Memory B cell (primary cell): Measurements from ENCODE around the gene TBX3.

Experiments used
- ATAC-seq: fragments of 150-1000 bp; cut with Tn5 transposase; 2 replicates; pipeline ENCODE4 v1.10.0; 2021; ENCODE audit warnings: low read depth, mild to moderate bottlenecking, moderate library complexity
- DNase-seq, 2 donors: peaks; one replicate each; pipeline ENCODE4 v3.0.0; 2022; ENCODE audit warnings: low spot score in 2 of 2
- H3K27ac Mint-ChIP-seq: one replicate; pipeline ENCODE4 v1.8.0; 2022; ENCODE audit warnings: mild to moderate bottlenecking, moderate library complexity, mixed read lengths
- H3K27me3 Mint-ChIP-seq: one replicate; pipeline ENCODE4 v1.8.0; 2022; ENCODE audit warnings: mixed read lengths
- H3K36me3 Mint-ChIP-seq: one replicate; pipeline ENCODE4 v1.8.0; 2022; ENCODE audit warnings: mild to moderate bottlenecking, mixed read lengths
- H3K4me1 Mint-ChIP-seq: one replicate; pipeline ENCODE4 v1.8.0; 2022; ENCODE audit warnings: mixed read lengths
- H3K4me3 Mint-ChIP-seq: one replicate; pipeline ENCODE4 v1.8.0; 2022; ENCODE audit warnings: mild to moderate bottlenecking, moderate library complexity, mixed read lengths
- H3K9me3 Mint-ChIP-seq: one replicate; pipeline ENCODE4 v1.8.0; 2022; ENCODE audit warnings: mixed read lengths

TBX3 gene

GRCh38 chr12:114701553-114701952 lies 17.6 kb upstream of the TBX3 start:
- Mint-ChIP-seq H3K4me1 (peaks cover 3% of the 10 kb centered on the region), H3K27me3 (peaks cover 30% of the 10 kb centered on the region), H3K9me3 (peaks cover 7% of the 10 kb centered on the region), H3K36me3 (peaks cover 2% of the 10 kb centered on the region), H3K4me3 (no peak overlapping the region), H3K27ac (no peak overlapping the region)
- ATAC-seq (no peak), DNase-seq (no peak)

- ATAC-seq (no peak), DNase-seq (no peak)
- Mint-ChIP-seq H3K9me3 (peaks cover 7% of the 10 kb centered on the region), H3K4me1 (peaks cover 3% of the 10 kb centered on the region), H3K27ac (no peak overlapping the region), H3K4me3 (no peak overlapping the region), H3K27me3 (peaks cover 30% of the 10 kb centered on the region), H3K36me3 (peaks cover 2% of the 10 kb centered on the region)
These were observed 17.1 kb upstream of the TBX3 start for GRCh38 chr12:114701104-114701414.

DNA sequence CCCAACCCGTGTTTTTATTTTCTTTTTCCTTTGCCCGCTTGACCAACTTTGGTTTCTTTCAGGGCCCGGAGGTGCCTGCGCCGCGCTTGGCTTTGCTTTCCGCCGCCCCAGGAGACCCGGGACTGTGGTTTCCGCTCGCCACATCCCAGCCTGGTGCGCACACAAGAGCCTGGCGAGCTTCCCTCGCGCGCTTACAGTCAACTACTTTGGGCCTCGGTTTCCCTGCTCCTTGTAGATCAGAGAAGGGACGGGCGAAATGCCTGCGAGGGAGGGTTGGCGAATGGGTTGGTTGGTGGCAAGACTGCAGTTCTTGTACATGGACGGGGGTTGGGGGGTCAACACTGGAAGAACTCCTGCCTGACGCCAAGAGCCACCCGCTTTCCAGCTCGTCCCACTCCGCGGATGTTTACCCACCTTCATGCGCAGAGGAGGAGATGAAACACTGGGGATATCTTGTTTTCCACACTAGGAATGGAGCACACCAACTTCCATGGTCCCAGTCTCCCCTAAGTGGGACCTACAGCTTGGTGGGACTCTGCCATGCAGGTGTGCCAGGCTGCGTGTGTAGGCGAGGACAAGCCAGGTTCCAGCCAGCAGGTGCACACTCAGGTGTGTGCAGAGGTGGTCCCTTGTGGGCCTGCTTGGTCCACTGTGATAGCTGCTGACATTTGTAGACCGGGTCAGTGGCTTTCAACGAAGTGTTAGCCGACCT lies 16.6 kb upstream of the TBX3 start:
- H3K27ac Mint-ChIP-seq = no peak overlapping the region

DNA sequence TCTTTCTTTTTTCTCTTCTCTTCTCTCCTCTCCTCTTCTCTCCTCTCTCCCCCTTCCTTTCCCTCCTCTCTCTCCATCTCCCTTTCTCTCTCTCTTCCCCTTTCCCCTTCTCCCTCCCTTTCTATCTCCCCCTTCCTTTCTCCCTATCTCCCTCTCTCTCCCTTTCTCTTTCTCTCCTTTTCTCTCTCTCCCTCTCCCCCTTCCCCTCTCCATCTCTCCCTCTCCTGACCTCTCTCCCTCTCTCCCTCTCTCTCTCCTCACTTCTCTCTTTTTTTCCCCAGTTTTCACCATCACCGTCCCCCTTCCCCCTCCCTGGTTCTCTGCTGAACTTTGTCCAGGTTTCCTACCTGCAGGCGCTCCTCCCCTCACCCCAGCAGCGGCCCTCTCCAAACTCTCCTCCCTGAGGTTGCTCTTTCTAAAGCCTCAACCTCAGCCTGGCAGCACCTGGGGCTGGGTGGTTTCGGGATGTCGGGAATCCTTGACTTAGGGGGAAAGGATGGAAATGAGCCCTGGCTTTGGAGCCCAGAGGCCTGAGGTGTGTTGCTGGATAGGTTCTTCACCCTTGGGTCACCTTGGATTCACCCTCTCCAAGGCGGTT lies 14.7 kb upstream of the TBX3 start:
- ATAC-seq = no peak
- Mint-ChIP-seq H3K9me3 (peaks cover 7% of the 10 kb centered on the region), H3K36me3 (peaks cover 2% of the 10 kb centered on the region), H3K4me3 (no peak overlapping the region), H3K27me3 (peaks cover 33% of the 10 kb centered on the region), H3K4me1 (peaks cover 3% of the 10 kb centered on the region), H3K27ac (no peak overlapping the region)
- DNase-seq = no peak

More for the DNA sequence above, 16.6 kb upstream of the TBX3 start:
- Mint-ChIP-seq H3K4me3 (no peak overlapping the region), H3K9me3 (peaks cover 7% of the 10 kb centered on the region), H3K4me1 (peaks cover 3% of the 10 kb centered on the region), H3K27me3 (peaks cover 30% of the 10 kb centered on the region), H3K36me3 (peaks cover 2% of the 10 kb centered on the region)
- ATAC-seq (no peak), DNase-seq (no peak)

- DNase-seq (no peak), ATAC-seq (no peak)
- H3K27me3 Mint-ChIP-seq = peaks cover 34% of the 10 kb centered on the region
- H3K36me3 Mint-ChIP-seq = peaks cover 2% of the 10 kb centered on the region
- no peak overlapping the region for H3K27ac Mint-ChIP-seq
- no peak overlapping the region for H3K4me3 Mint-ChIP-seq
- peaks cover 3% of the 10 kb centered on the region for H3K4me1 Mint-ChIP-seq
- peaks cover 7% of the 10 kb centered on the region for H3K9me3 Mint-ChIP-seq
These were observed 14.0 kb upstream of the TBX3 start for GRCh38 chr12:114697741-114698565.

- ATAC-seq = no peak
- no peak overlapping the region for H3K27ac Mint-ChIP-seq
These were observed 13.3 kb upstream of the TBX3 start for GRCh38 chr12:114697243-114697716.

DNA sequence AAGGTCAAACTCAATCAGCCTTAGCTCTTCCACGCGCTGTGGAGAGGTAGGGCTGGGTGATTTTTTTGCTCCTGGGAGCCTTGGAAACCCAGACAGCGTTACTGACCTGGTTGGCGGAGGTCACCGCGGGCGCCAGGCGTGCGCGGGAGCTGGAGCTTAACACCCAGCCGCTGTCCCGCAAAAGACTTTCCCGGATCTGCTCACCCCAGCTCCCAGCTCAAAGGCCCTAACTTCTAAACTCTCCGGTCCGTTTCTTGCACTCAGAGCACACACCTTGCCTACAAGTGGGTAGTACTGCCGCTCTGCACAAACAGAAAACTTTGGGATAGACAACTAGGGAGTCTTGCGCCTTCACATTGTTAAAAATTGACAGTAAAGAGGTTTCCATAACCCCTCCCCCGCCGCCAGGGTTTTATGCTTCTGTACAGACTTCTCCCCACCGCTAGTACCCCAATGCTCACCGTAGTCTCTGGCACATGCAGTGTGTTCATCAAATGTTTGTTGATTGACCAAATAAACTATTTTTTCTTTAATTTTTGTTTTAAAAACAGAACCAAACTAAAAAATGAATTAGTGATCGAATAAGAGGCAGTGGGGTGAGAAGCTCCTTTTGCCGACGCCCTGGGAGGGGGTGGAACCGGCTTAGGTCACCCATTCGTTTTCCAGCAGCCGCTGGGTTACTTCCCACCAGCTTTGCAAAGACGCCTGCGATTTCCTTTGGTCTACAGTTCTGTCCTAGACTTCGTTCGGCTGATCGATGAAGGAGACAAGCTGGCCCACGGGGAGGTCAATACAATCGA lies 12.7 kb upstream of the TBX3 start:
- no peak overlapping the region for H3K4me3 Mint-ChIP-seq
- H3K36me3 Mint-ChIP-seq = no peaks in the 10 kb centered on the region
- H3K27ac Mint-ChIP-seq = no peak overlapping the region
- H3K27me3 Mint-ChIP-seq = peaks cover 27% of the 10 kb centered on the region
- ATAC-seq = no peak
- peaks cover 5% of the 10 kb centered on the region for H3K9me3 Mint-ChIP-seq
- peaks cover 3% of the 10 kb centered on the region for H3K4me1 Mint-ChIP-seq
- DNase-seq = no peak

More at GRCh38 chr12:114697243-114697716, 13.3 kb upstream of the TBX3 start:
- Mint-ChIP-seq H3K27me3 (peaks cover 31% of the 10 kb centered on the region), H3K4me3 (no peak overlapping the region), H3K4me1 (peaks cover 3% of the 10 kb centered on the region), H3K9me3 (peaks cover 6% of the 10 kb centered on the region), H3K36me3 (peaks cover 1% of the 10 kb centered on the region)
- no peak for DNase-seq

DNA sequence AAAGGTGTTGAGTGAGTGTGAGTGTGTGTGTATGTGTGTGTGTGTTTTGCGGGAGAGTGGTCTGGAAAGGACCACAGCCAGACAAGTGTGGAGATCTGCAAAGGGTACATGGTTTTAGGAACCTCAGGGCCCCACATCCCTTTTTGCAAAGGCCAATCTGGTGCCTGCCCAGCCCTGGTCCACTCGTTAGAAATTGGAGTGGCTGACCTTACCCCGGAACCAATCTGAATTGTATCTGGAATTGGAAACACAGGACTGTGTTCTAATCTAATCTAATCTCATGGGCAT lies 11.3 kb upstream of the TBX3 start:
- no peaks in the 10 kb centered on the region for H3K36me3 Mint-ChIP-seq
- no peak overlapping the region for H3K27ac Mint-ChIP-seq
- H3K9me3 Mint-ChIP-seq = peaks cover 5% of the 10 kb centered on the region
- ATAC-seq = no peak
- H3K4me3 Mint-ChIP-seq = no peak overlapping the region
- peaks cover 3% of the 10 kb centered on the region for H3K4me1 Mint-ChIP-seq
- no peak for DNase-seq
- H3K27me3 Mint-ChIP-seq = peaks cover 27% of the 10 kb centered on the region

DNA sequence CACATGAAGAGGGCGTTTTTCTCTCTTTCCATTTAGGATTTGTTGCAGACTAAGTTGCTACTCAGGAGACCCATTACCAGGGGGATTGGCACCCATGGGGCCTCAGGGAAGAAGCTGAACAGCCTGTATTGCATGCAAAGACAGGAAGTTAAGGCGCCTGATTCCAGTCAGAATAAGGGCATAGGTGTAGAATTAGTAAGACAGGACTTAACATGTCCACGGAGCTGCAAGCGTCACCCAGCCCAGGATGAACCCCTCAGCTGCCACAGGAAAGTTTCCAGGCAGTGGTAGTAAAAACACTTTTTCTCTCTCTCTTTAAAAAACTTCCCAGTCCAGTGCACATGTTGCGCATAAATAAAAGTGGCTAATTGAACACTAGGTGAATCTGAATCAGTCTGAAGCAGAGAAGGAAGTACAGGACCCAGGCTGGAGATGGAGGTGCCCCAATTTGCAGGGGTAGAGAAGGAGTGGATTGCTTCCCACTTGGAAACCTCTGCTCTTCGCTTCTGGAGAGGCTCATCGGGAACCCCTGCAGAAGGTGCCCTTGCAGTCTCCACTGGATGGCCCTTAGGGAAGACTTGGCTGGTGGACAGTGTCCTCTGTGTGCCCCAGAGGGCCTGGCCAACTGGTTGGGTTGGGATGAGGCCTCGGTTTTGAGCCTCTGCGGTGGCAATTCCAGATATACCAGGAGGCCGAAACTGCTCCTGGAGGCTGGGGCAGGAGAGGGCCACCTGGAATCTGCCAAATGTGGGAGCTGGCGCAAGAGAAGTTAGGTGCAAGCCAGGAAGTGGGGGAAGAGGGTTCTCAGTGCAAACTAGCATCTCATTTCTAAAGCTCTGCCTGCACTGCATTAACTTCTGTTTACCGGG lies 10.7 kb upstream of the TBX3 start:
- H3K27me3 Mint-ChIP-seq = peaks cover 25% of the 10 kb centered on the region
- ATAC-seq (no peak), DNase-seq (no peak)
- H3K27ac Mint-ChIP-seq = no peak overlapping the region
- no peak overlapping the region for H3K4me3 Mint-ChIP-seq
- peaks cover 3% of the 10 kb centered on the region for H3K4me1 Mint-ChIP-seq
- H3K9me3 Mint-ChIP-seq = peaks cover 5% of the 10 kb centered on the region
- no peaks in the 10 kb centered on the region for H3K36me3 Mint-ChIP-seq

DNA sequence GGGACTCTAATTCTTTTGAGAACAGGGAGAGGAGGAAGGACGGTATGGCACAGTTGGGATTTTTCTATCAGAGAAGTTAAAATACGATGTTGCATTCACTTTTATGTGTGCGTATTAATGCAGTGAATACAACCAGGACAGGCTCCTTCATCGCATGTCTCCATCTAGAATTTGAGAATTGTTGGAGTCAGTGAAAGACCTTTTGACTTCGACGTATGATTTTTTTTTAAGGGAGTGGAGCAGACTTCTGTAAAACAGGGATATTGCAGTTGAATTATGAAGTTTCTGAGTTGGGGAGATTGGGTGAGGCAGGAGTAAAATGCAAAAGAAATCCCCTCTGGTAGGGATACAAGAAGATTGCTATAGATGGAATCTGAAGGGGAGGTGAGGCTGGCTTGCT lies 9.6 kb upstream of the TBX3 start:
- peaks cover 33% of the 10 kb centered on the region for H3K27me3 Mint-ChIP-seq
- H3K4me1 Mint-ChIP-seq = peaks cover 2% of the 10 kb centered on the region
- H3K36me3 Mint-ChIP-seq = no peaks in the 10 kb centered on the region
- H3K4me3 Mint-ChIP-seq = no peak overlapping the region
- no peak overlapping the region for H3K27ac Mint-ChIP-seq
- H3K9me3 Mint-ChIP-seq = peaks cover 2% of the 10 kb centered on the region
- DNase-seq (no peak), ATAC-seq (no peak)

DNA sequence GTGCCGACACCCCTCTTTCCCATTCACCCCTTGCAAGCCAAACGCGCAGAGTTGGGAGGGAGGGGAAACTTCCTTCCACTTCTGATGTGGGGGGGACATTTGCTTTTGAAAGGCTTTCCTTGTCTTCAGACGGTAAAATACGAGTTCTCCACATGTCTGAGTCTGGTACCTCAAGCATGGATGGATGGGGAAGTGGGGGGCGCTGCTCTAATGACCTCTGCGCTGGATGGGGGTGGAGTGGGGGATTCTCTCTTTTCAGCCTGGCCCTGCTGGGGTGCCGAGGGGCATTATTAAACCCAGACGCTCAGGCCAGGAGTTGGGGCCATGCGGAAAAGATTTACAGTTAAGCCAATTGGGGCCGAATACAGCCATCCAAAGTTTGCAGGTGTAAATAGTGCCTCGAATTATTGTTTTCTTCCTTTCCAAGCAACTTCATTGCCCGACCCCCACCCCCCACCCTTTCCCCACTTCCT lies 9.1 kb upstream of the TBX3 start:
- Mint-ChIP-seq H3K27ac (no peak overlapping the region), H3K27me3 (peaks cover 34% of the 10 kb centered on the region), H3K9me3 (no peaks in the 10 kb centered on the region), H3K36me3 (no peaks in the 10 kb centered on the region), H3K4me3 (no peak overlapping the region), H3K4me1 (no peaks in the 10 kb centered on the region)
- DNase-seq = no peak
- ATAC-seq = no peak

DNA sequence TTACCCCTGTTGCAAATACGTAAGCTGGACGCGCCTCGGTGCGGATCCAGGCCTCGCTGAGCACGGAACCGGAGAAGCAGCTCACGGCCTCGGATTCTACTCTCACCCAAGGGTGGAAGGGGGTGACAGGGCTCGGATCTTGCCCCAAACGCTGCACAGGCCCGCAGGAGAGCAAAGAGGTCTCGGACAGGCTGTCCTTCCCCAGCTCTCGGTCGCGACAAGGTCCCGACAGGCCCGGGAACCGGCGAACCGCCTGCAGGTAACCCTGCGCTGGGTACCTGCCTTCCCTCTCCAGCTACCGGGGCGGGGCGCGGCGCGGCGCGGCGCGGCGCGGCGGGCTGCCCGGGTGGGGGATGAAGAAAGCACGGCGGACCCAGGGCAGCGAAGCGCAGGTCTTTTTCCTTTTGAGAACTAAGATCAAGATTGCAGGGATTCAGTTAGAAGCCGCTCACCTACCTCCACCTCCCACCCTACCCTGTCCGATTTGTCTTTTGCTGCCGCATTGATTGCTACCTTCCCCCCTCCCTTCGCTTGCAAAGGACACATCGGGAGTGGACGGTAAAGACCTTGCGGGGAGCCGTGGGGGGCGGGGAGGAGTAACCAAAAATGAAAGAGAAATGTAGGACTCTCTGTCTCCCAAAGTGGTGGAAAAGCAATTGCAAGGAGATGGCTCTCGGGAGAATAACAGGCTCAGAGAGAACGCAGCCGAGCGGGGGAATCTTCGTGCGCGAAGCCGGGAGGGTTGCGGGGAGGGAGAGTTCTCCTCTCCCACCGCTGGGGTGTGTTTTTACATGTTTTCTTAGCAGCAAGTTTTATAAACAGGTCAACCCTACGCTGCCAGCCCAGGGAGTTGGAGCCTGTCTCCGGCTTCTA lies 8.4 kb upstream of the TBX3 start:
- Mint-ChIP-seq H3K4me3 (no peak overlapping the region), H3K27me3 (peaks cover 34% of the 10 kb centered on the region), H3K27ac (no peak overlapping the region), H3K9me3 (no peaks in the 10 kb centered on the region), H3K36me3 (no peaks in the 10 kb centered on the region), H3K4me1 (no peaks in the 10 kb centered on the region)
- no peak for ATAC-seq
- no peak for DNase-seq
